ENCODE measurements around the gene SUSD1.

DNA sequence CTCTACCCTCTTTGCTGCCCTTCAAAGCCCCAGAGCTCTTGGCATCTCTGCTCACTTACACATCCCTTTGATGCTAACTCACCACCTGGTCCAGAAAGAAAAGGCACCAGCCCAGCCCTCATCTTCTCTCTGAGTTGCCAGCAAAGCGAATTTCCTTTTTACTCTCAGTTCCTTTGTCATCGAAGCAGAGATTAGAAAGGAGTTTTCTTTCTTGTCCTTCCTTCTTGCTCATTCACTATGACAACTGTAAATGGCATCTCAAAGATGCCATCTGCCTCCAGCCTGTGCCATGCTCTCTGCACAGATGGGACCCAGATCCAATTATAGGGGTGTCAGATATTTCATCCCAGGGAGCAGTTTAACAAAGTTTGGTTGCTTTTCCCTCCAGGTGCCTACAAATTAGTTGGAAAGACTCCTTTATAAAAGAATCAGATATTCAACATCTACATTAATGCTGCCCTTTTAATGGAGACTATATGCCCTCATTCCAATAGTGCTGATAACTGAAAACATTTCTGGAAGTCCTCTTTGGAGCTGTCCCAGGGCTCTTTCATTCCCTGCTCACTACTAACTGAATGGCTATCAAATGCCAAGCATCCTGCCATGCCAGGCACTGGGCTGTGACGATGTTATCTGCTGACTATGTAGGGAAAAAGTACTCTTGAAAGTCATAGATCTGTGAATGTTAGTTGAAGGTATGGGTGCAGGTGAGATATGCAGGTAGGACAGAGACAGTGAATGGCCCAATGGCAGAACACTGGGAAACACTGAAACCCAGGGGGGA, 58.9 kb downstream of the SUSD1 start:
- TF ChIP-seq, protein P1, sequence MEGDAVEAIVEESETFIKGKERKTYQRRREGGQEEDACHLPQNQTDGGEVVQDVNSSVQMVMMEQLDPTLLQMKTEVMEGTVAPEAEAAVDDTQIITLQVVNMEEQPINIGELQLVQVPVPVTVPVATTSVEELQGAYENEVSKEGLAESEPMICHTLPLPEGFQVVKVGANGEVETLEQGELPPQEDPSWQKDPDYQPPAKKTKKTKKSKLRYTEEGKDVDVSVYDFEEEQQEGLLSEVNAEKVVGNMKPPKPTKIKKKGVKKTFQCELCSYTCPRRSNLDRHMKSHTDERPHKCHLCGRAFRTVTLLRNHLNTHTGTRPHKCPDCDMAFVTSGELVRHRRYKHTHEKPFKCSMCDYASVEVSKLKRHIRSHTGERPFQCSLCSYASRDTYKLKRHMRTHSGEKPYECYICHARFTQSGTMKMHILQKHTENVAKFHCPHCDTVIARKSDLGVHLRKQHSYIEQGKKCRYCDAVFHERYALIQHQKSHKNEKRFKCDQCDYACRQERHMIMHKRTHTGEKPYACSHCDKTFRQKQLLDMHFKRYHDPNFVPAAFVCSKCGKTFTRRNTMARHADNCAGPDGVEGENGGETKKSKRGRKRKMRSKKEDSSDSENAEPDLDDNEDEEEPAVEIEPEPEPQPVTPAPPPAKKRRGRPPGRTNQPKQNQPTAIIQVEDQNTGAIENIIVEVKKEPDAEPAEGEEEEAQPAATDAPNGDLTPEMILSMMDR (conservative IDR thresholded peaks at IDR 0.05; ENCODE audit: low read length) = no peak
- no peak for TF ChIP-seq EZH2phosphoT487 (IDR thresholded peaks at IDR 0.05; ENCODE audit: borderline replicate concordance)

Measured in Loucy (cell line).